Left ventricle myocardium inferior (tissue), 1 donor: ENCODE measurements around the gene STRADA. TPM values are rescaled to one million over a fixed set of nuclear protein-coding genes. Genes with fewer than 3 reads are reported as not detected.

Source experiments
- DNase-seq: peaks from one replicate; pipeline ENCODE4 v3.0.0-alpha.2; 2020
- H3K27ac ChIP-seq: fragments of 200-600 bp; replicated peaks from 2 replicates; pipeline ENCODE4 v1.8.0; 2021
- H3K27me3 ChIP-seq: fragments of 200-600 bp; 2 replicates; pipeline ENCODE4 v1.8.0; 2021; ENCODE audit warnings: low read depth
- H3K36me3 ChIP-seq: fragments of 200-600 bp; 2 replicates; pipeline ENCODE4 v1.8.0; 2021
- H3K4me1 ChIP-seq: fragments of 200-600 bp; 2 replicates; pipeline ENCODE4 v1.8.0; 2021
- H3K4me3 ChIP-seq: fragments of 200-600 bp; 2 replicates; pipeline ENCODE4 v1.8.0; 2021; ENCODE audit warnings: mild to moderate bottlenecking, moderate library complexity
- H3K9me3 ChIP-seq: fragments of 200-600 bp; replicated peaks from 2 replicates; pipeline ENCODE4 v1.8.0; 2021
- intact Hi-C: fragments of 100-400 bp; cut with micrococcal nuclease; formaldehyde crosslinking; loops from one replicate; pipeline ENCODE4 v1.11.0; 2022
- total RNA-seq: library from RNA; stranded (reverse); fragmentation: NEBNext Ultra II Directional; extraction: Animal tissue kit (Norgen Biotek cat#: 25700); gene quantifications from one replicate; pipeline ENCODE4 v1.2.1, GENCODE V29; 2021
- TF ChIP-seq, protein P1 (sequence below): fragments of 200-600 bp; IDR thresholded peaks from 2 replicates; pipeline ENCODE4 v1.8.0; 2021; ENCODE audit warnings: antibody characterized with exemption, mild to moderate bottlenecking, borderline replicate concordance
- donor health status: DM: no; HTN: yes; CAD: no; lungs with severe emphysema.

STRADA gene
- total RNA-seq, 1 donor from 2014 or later, result 14.6 TPM

GRCh38 chr17:63680700-63681099 lies 60.9 kb downstream of the STRADA start:
- Histone ChIP-seq H3K27ac (no peak overlapping the region), H3K4me1 (peaks cover 69% of the 10 kb centered on the region), H3K27me3 (no peaks in the 10 kb centered on the region), H3K36me3 (peaks cover 54% of the 10 kb centered on the region), H3K4me3 (no peak overlapping the region), H3K9me3 (no peaks in the 10 kb centered on the region)
- TF ChIP-seq, protein P1, sequence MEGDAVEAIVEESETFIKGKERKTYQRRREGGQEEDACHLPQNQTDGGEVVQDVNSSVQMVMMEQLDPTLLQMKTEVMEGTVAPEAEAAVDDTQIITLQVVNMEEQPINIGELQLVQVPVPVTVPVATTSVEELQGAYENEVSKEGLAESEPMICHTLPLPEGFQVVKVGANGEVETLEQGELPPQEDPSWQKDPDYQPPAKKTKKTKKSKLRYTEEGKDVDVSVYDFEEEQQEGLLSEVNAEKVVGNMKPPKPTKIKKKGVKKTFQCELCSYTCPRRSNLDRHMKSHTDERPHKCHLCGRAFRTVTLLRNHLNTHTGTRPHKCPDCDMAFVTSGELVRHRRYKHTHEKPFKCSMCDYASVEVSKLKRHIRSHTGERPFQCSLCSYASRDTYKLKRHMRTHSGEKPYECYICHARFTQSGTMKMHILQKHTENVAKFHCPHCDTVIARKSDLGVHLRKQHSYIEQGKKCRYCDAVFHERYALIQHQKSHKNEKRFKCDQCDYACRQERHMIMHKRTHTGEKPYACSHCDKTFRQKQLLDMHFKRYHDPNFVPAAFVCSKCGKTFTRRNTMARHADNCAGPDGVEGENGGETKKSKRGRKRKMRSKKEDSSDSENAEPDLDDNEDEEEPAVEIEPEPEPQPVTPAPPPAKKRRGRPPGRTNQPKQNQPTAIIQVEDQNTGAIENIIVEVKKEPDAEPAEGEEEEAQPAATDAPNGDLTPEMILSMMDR, result no peak
- intact Hi-C loops, result no loop called here
- DNase-seq, result no peak

GRCh38 chr17:63679214-63679613 lies 62.4 kb downstream of the STRADA start:
- peaks cover 44% of the 10 kb centered on the region for H3K36me3 ChIP-seq
- H3K4me1 ChIP-seq, result peaks cover 71% of the 10 kb centered on the region

GRCh38 chr17:63676584-63676983 lies 65.0 kb downstream of the STRADA start:
- peaks cover 38% of the 10 kb centered on the region for H3K36me3 ChIP-seq
- H3K4me1 ChIP-seq, result peaks cover 73% of the 10 kb centered on the region
- intact Hi-C loops, result no loop called here

More at GRCh38 chr17:63679214-63679613, 62.4 kb downstream of the STRADA start:
- DNase-seq, result no peak
- no peak overlapping the region for H3K27ac ChIP-seq
- no peak overlapping the region for H3K4me3 ChIP-seq
- intact Hi-C loops, result no loop called here
- no peaks in the 10 kb centered on the region for H3K9me3 ChIP-seq
- TF ChIP-seq, protein P1, result no peak
- H3K27me3 ChIP-seq, result no peaks in the 10 kb centered on the region

GRCh38 chr17:63675607-63676546 lies 65.7 kb downstream of the STRADA start:
- Histone ChIP-seq H3K4me1 (peaks cover 66% of the 10 kb centered on the region), H3K9me3 (no peaks in the 10 kb centered on the region), H3K27me3 (no peaks in the 10 kb centered on the region), H3K4me3 (peak overlapping the region; percentile 56), H3K27ac (peak overlapping the region; percentile 92), H3K36me3 (peaks cover 40% of the 10 kb centered on the region)
- TF ChIP-seq, protein P1, result no peak
- intact Hi-C loops, result no loop called here
- peak; percentile 65 for DNase-seq

More at GRCh38 chr17:63676584-63676983, 65.0 kb downstream of the STRADA start:
- H3K4me3 ChIP-seq, result no peak overlapping the region
- H3K27ac ChIP-seq, result peak overlapping the region; percentile 92
- H3K27me3 ChIP-seq, result no peaks in the 10 kb centered on the region
- DNase-seq, result no peak
- H3K9me3 ChIP-seq, result no peaks in the 10 kb centered on the region
- TF ChIP-seq, protein P1, result no peak

DNA sequence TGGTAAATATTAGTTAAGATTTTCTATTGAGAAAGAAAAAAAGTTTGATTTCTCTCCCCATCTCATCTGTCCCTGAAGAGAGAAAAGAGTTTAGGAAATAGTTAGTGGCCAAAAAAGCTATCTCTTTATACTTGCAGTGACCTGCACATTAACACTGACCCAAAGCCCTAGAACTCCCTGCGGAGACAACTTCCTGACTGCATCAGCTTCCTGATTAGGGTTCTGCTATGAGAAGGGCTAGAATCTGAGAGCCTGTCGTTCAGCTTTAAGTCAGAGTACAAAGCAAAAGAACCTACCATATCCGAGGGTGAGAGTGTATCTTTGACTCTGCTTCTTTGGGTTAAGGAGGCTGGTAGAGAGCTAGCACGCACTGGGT lies 66.4 kb downstream of the STRADA start:
- H3K9me3 ChIP-seq, result no peaks in the 10 kb centered on the region
- intact Hi-C loops, result no loop called here
- TF ChIP-seq, protein P1, result no peak
- peak overlapping the region; percentile 56 for H3K4me3 ChIP-seq
- peak overlapping the region; percentile 92 for H3K27ac ChIP-seq
- H3K27me3 ChIP-seq, result no peaks in the 10 kb centered on the region
- H3K36me3 ChIP-seq, result peaks cover 44% of the 10 kb centered on the region
- H3K4me1 ChIP-seq, result peaks cover 59% of the 10 kb centered on the region
- no peak for DNase-seq
